ENCODE results near the gene ESRRB.

ESRRB gene

DNA sequence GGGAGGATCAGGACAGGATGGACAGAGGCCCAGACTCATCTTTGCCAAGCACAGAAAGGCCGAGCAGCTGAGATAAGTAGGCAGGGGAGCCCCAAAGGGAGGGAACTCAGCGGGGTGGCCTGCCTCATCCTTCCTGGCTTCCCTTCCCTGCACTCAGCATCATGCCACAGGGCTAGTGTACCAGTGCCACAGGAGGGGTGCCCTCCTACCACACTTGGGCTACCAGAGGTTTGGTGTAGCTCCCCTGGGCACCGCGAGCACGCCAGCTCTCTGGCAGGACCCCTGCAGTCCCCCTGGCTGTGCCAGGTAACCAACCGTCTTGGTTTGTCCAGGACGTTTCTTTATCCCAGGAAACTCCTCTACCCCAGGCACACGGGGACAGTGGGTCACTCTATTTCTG, 123.5 kb downstream of the ESRRB start:
- H3K4me3 ChIP-seq (ENCODE audit: low read depth, low read length): no peak overlapping the region
- no peak for TF ChIP-seq CTCF (IDR thresholded peaks at IDR 0.05; ENCODE audit: borderline replicate concordance, insufficient read depth, low read depth, low read length)

DNA sequence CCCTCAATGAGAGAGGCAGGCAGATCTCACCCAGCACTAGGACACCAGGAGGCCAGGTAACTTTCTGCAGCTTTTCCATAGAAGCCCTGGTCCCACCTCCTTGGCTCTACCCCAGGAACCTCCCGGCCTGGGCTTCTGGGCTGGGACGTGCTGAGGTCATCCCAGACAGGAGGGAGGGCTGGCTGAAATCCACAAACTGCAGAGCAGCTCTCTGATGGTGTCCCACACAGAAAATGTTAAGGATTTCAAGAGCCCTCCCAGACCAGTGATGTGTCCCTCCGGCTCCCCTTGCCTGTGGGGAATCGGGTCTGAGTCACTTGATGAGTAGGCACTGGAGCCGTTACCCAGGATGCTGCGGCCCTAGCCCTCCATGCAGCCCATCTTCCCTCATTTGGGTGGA, 124.1 kb downstream of the ESRRB start:
- TF ChIP-seq CTCF (IDR thresholded peaks at IDR 0.05; ENCODE audit: borderline replicate concordance, insufficient read depth, low read depth, low read length): no peak
- no peak overlapping the region for H3K4me3 ChIP-seq (ENCODE audit: low read depth, low read length)

GRCh38 chr14:76500480-76500879, 124.5 kb downstream of the ESRRB start:
- no peak overlapping the region for H3K4me3 ChIP-seq (ENCODE audit: low read depth, low read length)
- no peak for TF ChIP-seq CTCF (IDR thresholded peaks at IDR 0.05; ENCODE audit: borderline replicate concordance, insufficient read depth, low read depth, low read length)

DNA sequence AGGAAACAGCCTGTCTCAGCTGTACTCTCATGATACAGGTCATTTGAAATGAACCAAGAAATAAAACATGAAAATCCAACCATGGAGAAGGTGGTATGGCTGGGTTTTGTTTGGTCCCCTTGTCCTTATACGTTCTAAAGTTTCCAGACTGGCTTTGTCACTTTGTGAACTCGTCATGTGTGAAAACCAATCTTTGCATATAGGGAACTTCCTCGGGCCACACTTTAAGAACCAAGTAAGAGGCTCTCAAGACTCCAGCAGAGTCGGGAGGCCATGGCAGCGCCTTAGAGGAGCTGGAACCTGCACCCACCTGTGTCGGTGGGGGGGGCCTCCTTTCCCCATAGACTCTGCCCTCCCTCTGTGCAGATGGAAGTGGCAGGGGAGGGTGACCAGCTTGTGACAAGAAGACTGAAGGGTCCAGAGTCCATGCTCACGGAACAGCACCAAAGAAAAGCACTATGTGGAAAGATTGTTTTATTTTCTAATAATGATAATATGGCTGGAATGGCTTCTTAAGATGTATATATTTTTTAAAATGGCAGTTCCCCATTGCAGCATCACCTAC, 125.3 kb downstream of the ESRRB start:
- no peak for TF ChIP-seq CTCF (IDR thresholded peaks at IDR 0.05; ENCODE audit: borderline replicate concordance, insufficient read depth, low read depth, low read length)

GRCh38 chr14:76502219-76502618, 126.3 kb downstream of the ESRRB start:
- no peak for TF ChIP-seq CTCF (IDR thresholded peaks at IDR 0.05; ENCODE audit: borderline replicate concordance, insufficient read depth, low read depth, low read length)
- H3K4me3 ChIP-seq (ENCODE audit: low read depth, low read length): no peak overlapping the region

More for the DNA sequence above, 125.3 kb downstream of the ESRRB start:
- H3K4me3 ChIP-seq (ENCODE audit: low read depth, low read length): no peak overlapping the region

DNA sequence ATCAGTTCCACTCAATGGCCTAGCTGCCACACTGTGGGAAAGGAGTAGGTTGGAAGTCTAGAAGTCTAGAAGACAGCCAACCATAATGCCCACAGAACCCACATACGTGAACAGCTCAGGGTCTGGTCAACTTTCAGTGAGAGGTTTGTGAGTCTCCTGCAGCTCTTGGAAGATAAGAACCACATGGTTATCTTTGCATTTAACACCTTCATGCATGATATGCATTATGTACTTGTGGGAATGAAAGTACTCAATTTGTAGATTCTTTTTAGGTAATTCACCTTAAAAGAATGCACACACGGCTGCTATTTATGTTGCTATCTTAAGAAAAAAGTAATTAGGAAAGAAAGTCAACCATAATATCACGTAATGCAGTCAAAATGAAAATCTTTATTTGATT, 126.7 kb downstream of the ESRRB start:
- no peak for TF ChIP-seq CTCF (IDR thresholded peaks at IDR 0.05; ENCODE audit: borderline replicate concordance, insufficient read depth, low read depth, low read length)
- no peak overlapping the region for H3K4me3 ChIP-seq (ENCODE audit: low read depth, low read length)

DNA sequence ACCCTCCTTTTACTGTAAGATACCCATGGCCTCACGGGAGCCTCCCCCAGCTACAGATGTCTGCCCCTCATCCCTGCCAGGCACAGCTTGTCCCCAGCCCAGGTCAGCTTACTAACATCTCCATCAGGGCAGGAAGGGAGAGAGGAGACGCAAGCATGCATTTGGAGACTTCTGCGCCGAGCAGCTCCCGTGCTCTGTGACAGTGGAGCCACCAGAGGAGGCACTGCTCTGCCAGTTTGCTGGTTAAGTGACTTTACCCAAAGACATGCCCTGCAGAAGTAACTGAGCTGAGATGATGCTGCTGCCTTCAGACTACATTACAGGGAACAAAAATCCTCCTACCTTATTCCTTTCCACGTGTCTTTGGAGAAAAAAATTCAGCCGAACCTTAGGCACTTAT, 133.4 kb downstream of the ESRRB start:
- no peak for TF ChIP-seq CTCF (IDR thresholded peaks at IDR 0.05; ENCODE audit: borderline replicate concordance, insufficient read depth, low read depth, low read length)
- H3K4me3 ChIP-seq (ENCODE audit: low read depth, low read length): no peak overlapping the region

Measured in GM12875 (cell line).